GM18519 (cell line): Measurements from ENCODE around the gene SH3GL2.

Experiments
- ATAC-seq: cut with Tn5 transposase; IDR thresholded peaks from one replicate; pipeline ENCODE4 v1.9.1; 2021; ENCODE audit warnings: mild to moderate bottlenecking, moderate library complexity; ENCODE audit not compliant: unreplicated experiment, low FRiP score

The SH3GL2 gene

GRCh38 chr9:17609312-17610005 lies 30.6 kb downstream of the SH3GL2 start:
- ATAC-seq = no peak

DNA sequence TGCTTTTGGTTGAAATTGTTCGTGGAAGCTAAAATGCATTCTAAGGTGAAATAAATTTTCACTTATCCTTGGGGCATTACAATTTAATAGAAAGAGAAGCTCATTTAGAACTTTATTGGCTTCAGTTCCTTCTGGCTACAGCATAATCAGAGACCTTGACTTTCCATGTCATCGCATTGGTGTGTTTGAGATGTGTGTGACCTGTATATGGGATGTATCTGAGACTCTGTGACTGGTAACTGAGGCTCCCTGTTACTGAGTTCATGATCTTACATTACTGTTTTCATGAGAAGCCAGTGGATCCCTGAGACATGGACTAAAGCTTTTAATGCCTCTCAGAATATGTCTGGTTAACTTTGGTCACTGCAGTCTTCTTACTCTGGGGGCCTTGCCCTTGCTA lies 32.5 kb downstream of the SH3GL2 start:
- no peak for ATAC-seq

GRCh38 chr9:17611917-17612316 lies 33.1 kb downstream of the SH3GL2 start:
- ATAC-seq = no peak

- no peak for ATAC-seq
Measured at GRCh38 chr9:17613758-17614157, 34.9 kb downstream of the SH3GL2 start.

- no peak for ATAC-seq
Measured at GRCh38 chr9:17614250-17614649, 35.4 kb downstream of the SH3GL2 start.

DNA sequence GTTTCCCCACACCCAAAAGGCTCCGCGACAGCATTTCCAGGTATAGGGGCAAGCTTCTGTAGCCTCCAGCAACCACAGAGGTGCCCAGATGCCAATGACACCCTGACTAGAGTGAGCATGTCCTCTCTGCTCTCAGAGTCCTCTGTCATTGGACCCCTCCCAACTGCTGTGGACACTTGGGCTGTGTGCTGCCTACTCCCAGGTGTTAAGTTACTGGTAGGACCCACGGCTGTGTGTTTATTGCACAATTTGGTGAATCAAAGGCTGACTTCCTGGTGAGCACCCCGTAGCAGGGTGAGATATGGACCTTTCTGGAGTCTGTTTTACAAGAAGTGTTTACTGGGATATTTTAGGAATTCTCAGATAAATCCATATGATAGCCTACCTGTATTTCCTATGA lies 36.0 kb downstream of the SH3GL2 start:
- ATAC-seq = no peak

DNA sequence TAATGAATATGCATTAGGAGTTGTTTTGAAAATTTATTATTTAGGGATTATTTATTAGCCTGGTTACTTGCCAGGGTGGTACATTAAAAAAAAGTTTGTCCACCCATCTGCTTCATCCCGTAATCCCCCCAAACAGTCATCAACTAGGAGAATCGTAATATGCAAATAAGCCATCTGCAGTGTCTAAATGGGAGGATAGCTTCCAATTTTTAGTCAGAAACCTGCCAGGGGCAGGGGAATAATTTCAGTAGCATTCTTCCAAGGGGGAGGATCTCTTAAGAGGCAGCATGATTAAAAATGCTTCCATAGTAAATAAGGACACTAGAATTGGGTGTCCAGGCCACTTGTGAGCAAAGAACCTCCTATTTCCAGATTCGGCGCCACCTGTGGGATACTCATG lies 43.3 kb downstream of the SH3GL2 start:
- ATAC-seq = no peak

DNA sequence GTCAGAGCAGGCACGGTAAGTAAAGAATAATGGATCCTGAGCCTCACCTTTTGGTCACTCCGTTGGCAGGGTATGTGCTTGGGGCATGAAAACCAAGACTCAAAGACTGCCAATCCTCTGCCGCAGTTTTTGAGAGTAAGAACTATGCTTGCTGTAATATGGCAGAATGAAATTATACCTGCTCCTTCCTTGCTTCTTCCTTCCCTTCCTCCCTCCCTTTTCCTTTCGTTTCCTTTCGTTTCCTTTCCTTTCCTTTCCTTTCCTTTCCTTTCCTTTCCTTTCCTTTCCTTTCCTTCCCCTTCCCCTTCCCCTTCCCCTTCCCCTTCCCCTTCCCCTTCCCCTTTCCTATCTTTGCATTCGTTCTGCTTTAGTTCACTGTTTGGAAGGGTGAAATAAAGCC lies 43.9 kb downstream of the SH3GL2 start:
- no peak for ATAC-seq

- ATAC-seq = no peak
Measured at GRCh38 chr9:17623965-17624364, 45.1 kb downstream of the SH3GL2 start.

DNA sequence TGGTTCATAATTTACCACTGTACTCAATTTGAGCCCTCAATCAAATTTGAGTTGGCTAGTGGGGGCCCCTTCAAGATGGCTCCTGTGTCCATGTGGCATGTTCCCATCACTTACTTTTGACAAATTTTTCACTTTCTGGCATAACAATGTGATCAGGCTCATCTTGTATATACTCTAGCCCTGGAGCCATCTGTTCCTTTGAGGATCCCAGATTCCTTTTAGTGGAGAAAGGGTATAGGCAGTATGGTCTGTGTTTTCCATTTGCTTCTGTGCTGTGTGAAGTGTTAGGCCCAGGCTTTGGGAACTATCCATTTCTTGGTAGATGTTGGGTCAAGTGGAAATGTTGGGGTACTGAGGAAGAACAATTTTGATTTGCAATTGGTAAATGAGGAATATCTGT lies 45.7 kb downstream of the SH3GL2 start:
- ATAC-seq = no peak

- no peak for ATAC-seq
Measured at GRCh38 chr9:17625644-17626388, 47.0 kb downstream of the SH3GL2 start.

GRCh38 chr9:17627641-17628040 lies 48.8 kb downstream of the SH3GL2 start:
- ATAC-seq = no peak

DNA sequence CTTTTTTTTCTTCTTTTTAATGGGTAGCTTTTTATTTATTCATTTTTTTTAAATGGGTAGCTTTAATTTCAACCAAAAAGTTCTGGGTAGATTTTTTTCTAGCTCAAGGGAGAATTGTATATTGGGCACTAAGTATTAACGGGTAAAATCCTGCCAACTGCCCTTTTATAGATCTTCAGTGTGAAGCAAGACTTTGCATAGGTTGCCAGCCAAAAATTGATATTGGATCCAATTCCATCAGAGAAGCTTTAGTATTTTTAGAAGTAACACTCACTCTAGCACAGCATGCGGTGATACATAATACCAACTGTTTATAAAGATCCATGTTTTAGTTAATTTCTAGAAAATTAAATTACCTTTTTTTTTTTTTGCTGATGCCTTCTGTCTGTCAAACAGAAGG lies 49.8 kb downstream of the SH3GL2 start:
- ATAC-seq = no peak

DNA sequence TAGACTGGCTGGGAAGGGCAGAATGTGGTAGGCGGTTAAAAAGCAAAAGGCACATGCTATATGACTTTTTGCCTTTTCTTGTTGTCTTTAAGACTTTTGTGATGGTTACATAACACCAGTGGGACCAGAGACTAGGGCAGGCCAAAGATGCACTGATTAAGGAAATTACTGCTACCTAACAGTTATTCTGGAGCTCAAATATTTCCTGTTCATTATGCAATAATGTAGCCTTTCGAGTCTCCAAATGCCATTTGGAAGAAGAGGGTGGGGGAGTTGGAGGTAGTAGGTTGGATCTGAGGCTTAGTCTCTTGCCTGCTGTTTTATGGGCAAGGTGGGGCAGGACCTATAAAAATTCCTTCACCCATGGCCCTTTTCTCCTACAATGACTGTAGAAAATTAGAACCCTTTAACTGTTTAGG lies 51.7 kb downstream of the SH3GL2 start:
- ATAC-seq = no peak

- ATAC-seq = no peak
Measured at GRCh38 chr9:17631396-17631795, 52.5 kb downstream of the SH3GL2 start.

- no peak for ATAC-seq
Measured at GRCh38 chr9:17632994-17633393, 54.1 kb downstream of the SH3GL2 start.

GRCh38 chr9:17635115-17635890 lies 56.4 kb downstream of the SH3GL2 start:
- no peak for ATAC-seq

DNA sequence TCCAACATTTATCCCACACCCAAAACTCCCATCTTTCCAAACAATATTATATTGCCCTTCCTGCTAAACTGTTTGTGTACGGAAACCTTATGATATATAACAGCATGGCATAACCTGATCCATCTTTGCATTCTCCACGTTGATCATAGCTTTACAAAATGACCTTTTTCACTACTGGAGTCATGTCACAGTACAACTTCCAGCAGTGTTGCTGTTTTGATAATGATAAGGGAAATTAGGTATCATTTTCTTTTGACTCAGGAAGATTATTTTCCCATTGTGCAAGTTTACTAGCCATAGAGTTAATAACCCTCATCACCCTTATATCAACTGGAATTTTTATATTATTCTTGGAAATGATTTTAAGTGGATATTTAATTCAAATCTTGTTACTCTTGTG lies 57.5 kb downstream of the SH3GL2 start:
- no peak for ATAC-seq

- no peak for ATAC-seq
Measured at GRCh38 chr9:17636821-17637220, 58.0 kb downstream of the SH3GL2 start.

DNA sequence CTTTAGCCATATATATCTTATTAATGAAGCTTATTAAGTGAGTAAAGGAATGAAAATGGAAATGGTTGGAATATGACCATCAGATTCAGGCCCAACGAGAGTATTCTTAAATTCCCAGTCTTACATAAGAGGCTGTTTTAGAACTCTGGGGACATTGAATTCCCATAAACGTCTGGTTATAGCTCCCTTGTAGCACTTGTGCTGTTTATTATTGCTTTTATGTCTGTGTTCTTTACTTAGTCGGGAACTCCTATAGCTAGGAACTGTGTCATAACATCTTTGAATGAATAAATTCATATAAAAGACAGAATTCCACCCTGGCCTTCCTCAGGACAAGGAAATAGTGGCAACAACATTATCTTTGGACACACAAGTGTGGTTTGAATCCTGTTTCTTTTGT lies 58.4 kb downstream of the SH3GL2 start:
- ATAC-seq = no peak

- ATAC-seq = no peak
Measured at GRCh38 chr9:17648516-17648915, 69.7 kb downstream of the SH3GL2 start.
